MM.1S (cell line): Measurements from ENCODE around the gene HOXC6.

ENCODE experiments used
- DNase-seq: peaks from one replicate; pipeline ENCODE4 v3.0.0-alpha.2; 2015
- H2AFZ ChIP-seq: fragments of 300-600 bp; sonication (generic); 2 replicates; pipeline ENCODE4 v1.6.0; 2016; ENCODE audit warnings: antibody characterized with exemption, low read length
- H3F3A ChIP-seq: fragments of 300-600 bp; sonication (generic); 2 replicates; pipeline ENCODE4 v1.6.1; 2016; ENCODE audit warnings: mild to moderate bottlenecking, antibody characterized with exemption, low read length, moderate library complexity, mixed read lengths; ENCODE audit not compliant: insufficient read depth
- H3K27ac ChIP-seq: fragments of 300-600 bp; sonication (generic); 2 replicates; pipeline ENCODE4 v1.5.1; 2016; ENCODE audit warnings: mild to moderate bottlenecking, low read length
- H3K27me3 ChIP-seq: fragments of 300-600 bp; sonication (generic); replicated peaks from 2 replicates; pipeline ENCODE4 v1.6.0; 2016; ENCODE audit warnings: low read length; ENCODE audit not compliant: insufficient read depth
- H3K36me3 ChIP-seq: fragments of 300-600 bp; sonication (generic); replicated peaks from 2 replicates; pipeline ENCODE4 v1.6.1; 2016; ENCODE audit warnings: mild to moderate bottlenecking, low read length, mixed read lengths; ENCODE audit not compliant: insufficient read depth
- H3K4me1 ChIP-seq: fragments of 300-600 bp; sonication (generic); 2 replicates; pipeline ENCODE4 v1.6.1; 2016; ENCODE audit warnings: low read length, mixed read lengths
- H3K4me2 ChIP-seq: fragments of 300-600 bp; sonication (generic); 2 replicates; pipeline ENCODE4 v1.6.0; 2016; ENCODE audit warnings: low read depth, low read length
- H3K4me3 ChIP-seq: fragments of 300-600 bp; sonication (generic); 2 replicates; pipeline ENCODE4 v1.5.1; 2016; ENCODE audit warnings: low read length, mixed read lengths
- H3K79me2 ChIP-seq: fragments of 300-600 bp; sonication (generic); 2 replicates; pipeline ENCODE4 v1.6.1; 2016; ENCODE audit warnings: mixed run types, low read length, mixed read lengths
- H3K9ac ChIP-seq: fragments of 300-600 bp; sonication (generic); 2 replicates; pipeline ENCODE4 v1.6.1; 2016; ENCODE audit warnings: low read length, mixed read lengths
- H3K9me2 ChIP-seq: fragments of 300-600 bp; sonication (generic); replicated peaks from 2 replicates; pipeline ENCODE4 v1.6.1; 2016; ENCODE audit warnings: mild to moderate bottlenecking, low read length, mixed read lengths; ENCODE audit not compliant: insufficient read depth
- H3K9me3 ChIP-seq: fragments of 300-600 bp; sonication (generic); replicated peaks from 2 replicates; pipeline ENCODE4 v1.6.1; 2016; ENCODE audit warnings: mild to moderate bottlenecking, low read length, mixed read lengths; ENCODE audit not compliant: insufficient read depth
- H4K20me1 ChIP-seq: fragments of 300-600 bp; sonication (generic); 2 replicates; pipeline ENCODE4 v1.6.1; 2016; ENCODE audit warnings: mild to moderate bottlenecking, low read length, moderate library complexity, mixed read lengths; ENCODE audit not compliant: insufficient read depth
- EZH2 ChIP-seq: fragments of 300-600 bp; sonication (generic); optimal IDR thresholded peaks from 2 replicates; pipeline ENCODE3; 2017; ENCODE audit warnings: low read depth, mild to moderate bottlenecking, antibody characterized with exemption, low read length, mixed read lengths
- EZH2phosphoT487 ChIP-seq: fragments of 300-600 bp; sonication (generic); IDR thresholded peaks from 2 replicates; pipeline ENCODE4 v1.6.1; 2018; ENCODE audit warnings: antibody characterized with exemption, low read length
- TF ChIP-seq, protein P1 (sequence below): fragments of 300-600 bp; sonication (generic); IDR thresholded peaks from 2 replicates; pipeline ENCODE4 v1.5.1; 2016; ENCODE audit warnings: antibody characterized with exemption, low read length, mixed read lengths

Gene HOXC6

GRCh38 chr12:53994009-53994263 lies 34.3 kb upstream of the HOXC6 start:
- no peak for DNase-seq
- TF ChIP-seq, protein P1, sequence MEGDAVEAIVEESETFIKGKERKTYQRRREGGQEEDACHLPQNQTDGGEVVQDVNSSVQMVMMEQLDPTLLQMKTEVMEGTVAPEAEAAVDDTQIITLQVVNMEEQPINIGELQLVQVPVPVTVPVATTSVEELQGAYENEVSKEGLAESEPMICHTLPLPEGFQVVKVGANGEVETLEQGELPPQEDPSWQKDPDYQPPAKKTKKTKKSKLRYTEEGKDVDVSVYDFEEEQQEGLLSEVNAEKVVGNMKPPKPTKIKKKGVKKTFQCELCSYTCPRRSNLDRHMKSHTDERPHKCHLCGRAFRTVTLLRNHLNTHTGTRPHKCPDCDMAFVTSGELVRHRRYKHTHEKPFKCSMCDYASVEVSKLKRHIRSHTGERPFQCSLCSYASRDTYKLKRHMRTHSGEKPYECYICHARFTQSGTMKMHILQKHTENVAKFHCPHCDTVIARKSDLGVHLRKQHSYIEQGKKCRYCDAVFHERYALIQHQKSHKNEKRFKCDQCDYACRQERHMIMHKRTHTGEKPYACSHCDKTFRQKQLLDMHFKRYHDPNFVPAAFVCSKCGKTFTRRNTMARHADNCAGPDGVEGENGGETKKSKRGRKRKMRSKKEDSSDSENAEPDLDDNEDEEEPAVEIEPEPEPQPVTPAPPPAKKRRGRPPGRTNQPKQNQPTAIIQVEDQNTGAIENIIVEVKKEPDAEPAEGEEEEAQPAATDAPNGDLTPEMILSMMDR: no peak
- no peak for TF ChIP-seq EZH2
- no peak for TF ChIP-seq EZH2phosphoT487
- Histone ChIP-seq H3K27me3 (peaks cover 96% of the 10 kb centered on the region), H3K4me1 (peaks cover 16% of the 10 kb centered on the region; the same call in 1 of the 2 replicates), H3K27ac (no peak overlapping the region), H3F3A (0 out of 2 replicates have a peak, but pooled peaks cover 6% of the 10 kb centered on the region), H3K4me3 (no peak overlapping the region), H3K4me2 (no peak overlapping the region), H3K9me3 (no peaks in the 10 kb centered on the region), H2AFZ (no peak overlapping the region), H4K20me1 (no peaks in the 10 kb centered on the region), H3K79me2 (no peaks in the 10 kb centered on the region), H3K9me2 (no peaks in the 10 kb centered on the region), H3K9ac (no peak overlapping the region), H3K36me3 (no peaks in the 10 kb centered on the region)

DNA sequence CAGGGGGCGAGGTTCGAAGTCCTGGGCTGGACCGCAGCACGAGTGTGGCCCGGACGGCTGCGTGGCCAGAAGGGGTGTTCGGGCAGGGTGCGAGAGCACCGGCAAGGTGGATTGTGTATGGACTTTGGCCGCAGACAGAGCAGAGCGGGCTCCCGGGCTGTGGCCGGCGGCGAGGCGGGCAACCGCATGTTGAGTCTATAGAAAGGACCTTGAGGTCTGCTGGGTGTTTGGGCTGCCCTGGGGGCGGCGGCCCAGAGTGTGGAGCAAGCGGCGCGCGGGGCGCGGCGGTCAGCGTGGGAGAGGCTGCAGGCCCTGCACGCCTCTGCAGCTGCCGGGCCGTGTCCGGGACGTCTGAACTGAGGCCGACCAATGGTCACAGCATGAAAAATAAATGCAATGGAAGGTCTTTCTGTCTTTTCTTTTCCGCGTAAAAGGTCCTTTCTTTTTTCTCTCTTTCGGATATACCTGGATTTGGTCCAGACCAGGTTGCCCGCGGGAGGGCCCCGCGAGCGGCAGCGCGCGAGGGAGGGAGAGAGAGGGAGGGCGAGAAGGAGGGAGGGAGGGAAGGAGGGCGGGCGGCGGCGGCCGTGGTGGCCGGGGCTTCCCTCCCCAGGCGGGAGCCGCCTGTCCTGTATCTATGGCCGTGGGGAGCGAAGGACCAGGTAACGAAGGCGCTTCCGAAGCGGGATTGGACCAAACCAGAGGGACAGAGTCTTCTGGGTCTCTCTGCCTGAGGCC lies 33.8 kb upstream of the HOXC6 start:
- no peaks in the 10 kb centered on the region for H3K79me2 ChIP-seq
- H3K9me3 ChIP-seq: no peaks in the 10 kb centered on the region
- no peak for DNase-seq
- no peaks in the 10 kb centered on the region for H3K9me2 ChIP-seq
- H3K27ac ChIP-seq: no peak overlapping the region
- 0 out of 2 replicates have a peak, but pooled peaks cover 4% of the 10 kb centered on the region for H3F3A ChIP-seq
- peaks cover 13% of the 10 kb centered on the region; the same call in 1 of the 2 replicates for H3K4me1 ChIP-seq
- H4K20me1 ChIP-seq: no peaks in the 10 kb centered on the region
- no peaks in the 10 kb centered on the region for H3K36me3 ChIP-seq
- H2AFZ ChIP-seq: no peak overlapping the region
- peaks cover 96% of the 10 kb centered on the region for H3K27me3 ChIP-seq
- no peak overlapping the region for H3K4me3 ChIP-seq
- TF ChIP-seq, protein P1: no peak
- no peak for TF ChIP-seq EZH2phosphoT487
- no peak for TF ChIP-seq EZH2
- H3K4me2 ChIP-seq: peak overlapping the region; percentile 99; the same call in 1 of the 2 replicates
- no peak overlapping the region for H3K9ac ChIP-seq

DNA sequence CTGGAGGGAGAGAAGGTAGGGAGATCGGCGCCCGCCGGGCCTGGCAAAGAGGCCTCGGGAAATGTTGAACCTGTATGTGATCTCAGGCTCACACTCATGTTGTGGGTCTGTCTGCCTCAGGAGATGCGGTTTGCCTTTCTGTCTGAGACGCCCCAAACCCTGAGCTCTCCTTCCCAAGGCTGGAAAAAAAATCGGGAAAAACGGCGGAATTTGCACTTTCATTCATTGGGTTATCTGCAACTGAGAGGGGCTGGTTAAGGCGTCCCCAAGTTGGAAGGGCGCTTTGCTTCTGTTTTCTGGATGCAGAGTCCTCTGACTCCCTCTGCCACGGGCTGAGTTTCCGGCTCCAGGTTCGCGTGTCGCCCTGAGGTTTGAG lies 33.2 kb upstream of the HOXC6 start:
- peaks cover 10% of the 10 kb centered on the region; the same call in 1 of the 2 replicates for H3K4me1 ChIP-seq
- H3K9me3 ChIP-seq: no peaks in the 10 kb centered on the region
- TF ChIP-seq, protein P1: no peak
- TF ChIP-seq EZH2 (no peak), EZH2phosphoT487 (no peak)
- H3K4me2 ChIP-seq: peak overlapping the region; percentile 99
- no peak overlapping the region for H3K9ac ChIP-seq
- H3K27ac ChIP-seq: no peak overlapping the region
- H2AFZ ChIP-seq: no peak overlapping the region
- no peaks in the 10 kb centered on the region for H3K36me3 ChIP-seq
- no peaks in the 10 kb centered on the region for H3K79me2 ChIP-seq
- H3K27me3 ChIP-seq: peaks cover 96% of the 10 kb centered on the region
- H3K9me2 ChIP-seq: no peaks in the 10 kb centered on the region
- H4K20me1 ChIP-seq: no peaks in the 10 kb centered on the region
- 0 out of 2 replicates have a peak, but pooled peaks cover 3% of the 10 kb centered on the region for H3F3A ChIP-seq
- DNase-seq: no peak
- peak overlapping the region; percentile 84; the same call in 1 of the 2 replicates for H3K4me3 ChIP-seq
